ENCODE results near the gene BAG3. TPM values are rescaled to one million over a fixed set of nuclear protein-coding genes. Genes with fewer than 3 reads are reported as not detected.

BAG3 gene
- total RNA-seq, 1 experiment from 2014 or later = 131 TPM

- no peak for DNase-seq (ENCODE audit: low read depth, low spot score)
- H3K9me3 ChIP-seq (ENCODE audit: control insufficient read depth, insufficient read depth, low read depth, low read length) = no peaks in the 10 kb centered on the region
- no TSS peak for BruUV-seq (replicated peaks)
- H3K36me3 ChIP-seq (ENCODE audit: control insufficient read depth, insufficient read depth, low read length) = no peaks in the 10 kb centered on the region
- in situ Hi-C loops (cut with HindIII; ENCODE audit: low pct_unique_long_range_greater_than_20kb, low sequenced_read_pairs) = no loop called here
- intact Hi-C loops (cut with micrococcal nuclease; ENCODE audit: unreplicated experiment) = no loop called here
- H3K27me3 ChIP-seq (ENCODE audit: control insufficient read depth, insufficient read depth, low read length) = no peaks in the 10 kb centered on the region
- no peak for TF ChIP-seq SIN3A (IDR thresholded peaks at IDR 0.05; ENCODE audit: borderline replicate concordance, insufficient read depth, low read depth, low read length)
- TF ChIP-seq POLR2AphosphoS5 (IDR thresholded peaks at IDR 0.05; ENCODE audit: low read depth, low read length) = no peak
- ATAC-seq = no peak
- H3K27ac ChIP-seq (ENCODE audit: low read length) = no peak overlapping the region
- no peak overlapping the region for H3K4me3 ChIP-seq (ENCODE audit: low read depth in 2 of 2, low read length in 2 of 2)
- CTCF ChIA-PET = no interaction called here
- POLR2A ChIA-PET = no interaction called here
- no peaks in the 10 kb centered on the region for H3K4me1 ChIP-seq (ENCODE audit: control insufficient read depth, insufficient read depth, low read length)
Observed at GRCh38 chr10:119638982-119639381, 12.2 kb upstream of the BAG3 start.

- TF ChIP-seq TCF7L2 (IDR thresholded peaks at IDR 0.05; ENCODE audit: low read depth, low read length) (no peak), POLR2AphosphoS5 (IDR thresholded peaks at IDR 0.05; ENCODE audit: low read depth, low read length) (no peak), SIN3A (IDR thresholded peaks at IDR 0.05; ENCODE audit: borderline replicate concordance, insufficient read depth, low read depth, low read length) (no peak)
- TF ChIP-seq, protein P1, sequence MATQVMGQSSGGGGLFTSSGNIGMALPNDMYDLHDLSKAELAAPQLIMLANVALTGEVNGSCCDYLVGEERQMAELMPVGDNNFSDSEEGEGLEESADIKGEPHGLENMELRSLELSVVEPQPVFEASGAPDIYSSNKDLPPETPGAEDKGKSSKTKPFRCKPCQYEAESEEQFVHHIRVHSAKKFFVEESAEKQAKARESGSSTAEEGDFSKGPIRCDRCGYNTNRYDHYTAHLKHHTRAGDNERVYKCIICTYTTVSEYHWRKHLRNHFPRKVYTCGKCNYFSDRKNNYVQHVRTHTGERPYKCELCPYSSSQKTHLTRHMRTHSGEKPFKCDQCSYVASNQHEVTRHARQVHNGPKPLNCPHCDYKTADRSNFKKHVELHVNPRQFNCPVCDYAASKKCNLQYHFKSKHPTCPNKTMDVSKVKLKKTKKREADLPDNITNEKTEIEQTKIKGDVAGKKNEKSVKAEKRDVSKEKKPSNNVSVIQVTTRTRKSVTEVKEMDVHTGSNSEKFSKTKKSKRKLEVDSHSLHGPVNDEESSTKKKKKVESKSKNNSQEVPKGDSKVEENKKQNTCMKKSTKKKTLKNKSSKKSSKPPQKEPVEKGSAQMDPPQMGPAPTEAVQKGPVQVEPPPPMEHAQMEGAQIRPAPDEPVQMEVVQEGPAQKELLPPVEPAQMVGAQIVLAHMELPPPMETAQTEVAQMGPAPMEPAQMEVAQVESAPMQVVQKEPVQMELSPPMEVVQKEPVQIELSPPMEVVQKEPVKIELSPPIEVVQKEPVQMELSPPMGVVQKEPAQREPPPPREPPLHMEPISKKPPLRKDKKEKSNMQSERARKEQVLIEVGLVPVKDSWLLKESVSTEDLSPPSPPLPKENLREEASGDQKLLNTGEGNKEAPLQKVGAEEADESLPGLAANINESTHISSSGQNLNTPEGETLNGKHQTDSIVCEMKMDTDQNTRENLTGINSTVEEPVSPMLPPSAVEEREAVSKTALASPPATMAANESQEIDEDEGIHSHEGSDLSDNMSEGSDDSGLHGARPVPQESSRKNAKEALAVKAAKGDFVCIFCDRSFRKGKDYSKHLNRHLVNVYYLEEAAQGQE (IDR thresholded peaks at IDR 0.05; ENCODE audit: insufficient read depth in 1 of 2, low read depth in 2 of 2, low read length in 1 of 2) = no peak
- TF ChIP-seq, protein P2, sequence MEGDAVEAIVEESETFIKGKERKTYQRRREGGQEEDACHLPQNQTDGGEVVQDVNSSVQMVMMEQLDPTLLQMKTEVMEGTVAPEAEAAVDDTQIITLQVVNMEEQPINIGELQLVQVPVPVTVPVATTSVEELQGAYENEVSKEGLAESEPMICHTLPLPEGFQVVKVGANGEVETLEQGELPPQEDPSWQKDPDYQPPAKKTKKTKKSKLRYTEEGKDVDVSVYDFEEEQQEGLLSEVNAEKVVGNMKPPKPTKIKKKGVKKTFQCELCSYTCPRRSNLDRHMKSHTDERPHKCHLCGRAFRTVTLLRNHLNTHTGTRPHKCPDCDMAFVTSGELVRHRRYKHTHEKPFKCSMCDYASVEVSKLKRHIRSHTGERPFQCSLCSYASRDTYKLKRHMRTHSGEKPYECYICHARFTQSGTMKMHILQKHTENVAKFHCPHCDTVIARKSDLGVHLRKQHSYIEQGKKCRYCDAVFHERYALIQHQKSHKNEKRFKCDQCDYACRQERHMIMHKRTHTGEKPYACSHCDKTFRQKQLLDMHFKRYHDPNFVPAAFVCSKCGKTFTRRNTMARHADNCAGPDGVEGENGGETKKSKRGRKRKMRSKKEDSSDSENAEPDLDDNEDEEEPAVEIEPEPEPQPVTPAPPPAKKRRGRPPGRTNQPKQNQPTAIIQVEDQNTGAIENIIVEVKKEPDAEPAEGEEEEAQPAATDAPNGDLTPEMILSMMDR (IDR thresholded peaks at IDR 0.05) = no peak
- no TSS peak for BruUV-seq (replicated peaks)
- Histone ChIP-seq H3K27me3 (ENCODE audit: control insufficient read depth, insufficient read depth, low read length) (no peaks in the 10 kb centered on the region), H3K9me3 (ENCODE audit: control insufficient read depth, insufficient read depth, low read depth, low read length) (no peaks in the 10 kb centered on the region), H3K27ac (ENCODE audit: low read length) (no peak overlapping the region), H3K4me1 (ENCODE audit: control insufficient read depth, insufficient read depth, low read length) (no peaks in the 10 kb centered on the region), H3K4me3 (ENCODE audit: low read depth in 2 of 2, low read length in 2 of 2) (no peak overlapping the region), H3K36me3 (ENCODE audit: control insufficient read depth, insufficient read depth, low read length) (no peaks in the 10 kb centered on the region)
- intact Hi-C loops (cut with micrococcal nuclease; ENCODE audit: unreplicated experiment) (no loop called here), in situ Hi-C loops (cut with HindIII; ENCODE audit: low pct_unique_long_range_greater_than_20kb, low sequenced_read_pairs) (no loop called here)
- no peak for ATAC-seq
- POLR2A ChIA-PET = no interaction called here
- CTCF ChIA-PET = no interaction called here
- no peak for DNase-seq (ENCODE audit: low read depth, low spot score)
Observed at GRCh38 chr10:119640384-119640783, 10.8 kb upstream of the BAG3 start.

- Histone ChIP-seq H3K27ac (ENCODE audit: low read length) (no peak overlapping the region), H3K4me3 (ENCODE audit: low read depth in 2 of 2, low read length in 2 of 2) (no peak overlapping the region), H3K27me3 (ENCODE audit: control insufficient read depth, insufficient read depth, low read length) (no peaks in the 10 kb centered on the region), H3K9me3 (ENCODE audit: control insufficient read depth, insufficient read depth, low read depth, low read length) (no peaks in the 10 kb centered on the region), H3K36me3 (ENCODE audit: control insufficient read depth, insufficient read depth, low read length) (no peaks in the 10 kb centered on the region), H3K4me1 (ENCODE audit: control insufficient read depth, insufficient read depth, low read length) (no peaks in the 10 kb centered on the region)
- intact Hi-C loops (cut with micrococcal nuclease; ENCODE audit: unreplicated experiment) (no loop called here), in situ Hi-C loops (cut with HindIII; ENCODE audit: low pct_unique_long_range_greater_than_20kb, low sequenced_read_pairs) (no loop called here)
- POLR2A ChIA-PET = no interaction called here
- DNase-seq (ENCODE audit: low read depth, low spot score) (no peak), ATAC-seq (no peak)
- TF ChIP-seq, protein P2 (IDR thresholded peaks at IDR 0.05) = no peak
- TF ChIP-seq SIN3A (IDR thresholded peaks at IDR 0.05; ENCODE audit: borderline replicate concordance, insufficient read depth, low read depth, low read length) = no peak
- TF ChIP-seq, protein P1 (IDR thresholded peaks at IDR 0.05; ENCODE audit: insufficient read depth in 1 of 2, low read depth in 2 of 2, low read length in 1 of 2) = no peak
- no peak for TF ChIP-seq TCF7L2 (IDR thresholded peaks at IDR 0.05; ENCODE audit: low read depth, low read length)
- no peak for TF ChIP-seq POLR2AphosphoS5 (IDR thresholded peaks at IDR 0.05; ENCODE audit: low read depth, low read length)
- no TSS peak for BruUV-seq (replicated peaks)
- CTCF ChIA-PET = no interaction called here
Observed at GRCh38 chr10:119640875-119641526, 10.2 kb upstream of the BAG3 start.

Measured in Panc1 (cell line).